NCI-H2081 treated with DMSO at 0.1 percent for 48 hours (cell line): ENCODE data around the gene REXO1.
"Not testable (repeated sequence)": the region's sequence is repeated elsewhere in the genome, so short reads cannot be mapped to it uniquely, and the experiment has no call there.

ENCODE experiments used
- DNase-seq: peaks from one replicate; lab custom pipeline; 2025; lab: John Stamatoyannopoulos, UW

Gene REXO1

DNA sequence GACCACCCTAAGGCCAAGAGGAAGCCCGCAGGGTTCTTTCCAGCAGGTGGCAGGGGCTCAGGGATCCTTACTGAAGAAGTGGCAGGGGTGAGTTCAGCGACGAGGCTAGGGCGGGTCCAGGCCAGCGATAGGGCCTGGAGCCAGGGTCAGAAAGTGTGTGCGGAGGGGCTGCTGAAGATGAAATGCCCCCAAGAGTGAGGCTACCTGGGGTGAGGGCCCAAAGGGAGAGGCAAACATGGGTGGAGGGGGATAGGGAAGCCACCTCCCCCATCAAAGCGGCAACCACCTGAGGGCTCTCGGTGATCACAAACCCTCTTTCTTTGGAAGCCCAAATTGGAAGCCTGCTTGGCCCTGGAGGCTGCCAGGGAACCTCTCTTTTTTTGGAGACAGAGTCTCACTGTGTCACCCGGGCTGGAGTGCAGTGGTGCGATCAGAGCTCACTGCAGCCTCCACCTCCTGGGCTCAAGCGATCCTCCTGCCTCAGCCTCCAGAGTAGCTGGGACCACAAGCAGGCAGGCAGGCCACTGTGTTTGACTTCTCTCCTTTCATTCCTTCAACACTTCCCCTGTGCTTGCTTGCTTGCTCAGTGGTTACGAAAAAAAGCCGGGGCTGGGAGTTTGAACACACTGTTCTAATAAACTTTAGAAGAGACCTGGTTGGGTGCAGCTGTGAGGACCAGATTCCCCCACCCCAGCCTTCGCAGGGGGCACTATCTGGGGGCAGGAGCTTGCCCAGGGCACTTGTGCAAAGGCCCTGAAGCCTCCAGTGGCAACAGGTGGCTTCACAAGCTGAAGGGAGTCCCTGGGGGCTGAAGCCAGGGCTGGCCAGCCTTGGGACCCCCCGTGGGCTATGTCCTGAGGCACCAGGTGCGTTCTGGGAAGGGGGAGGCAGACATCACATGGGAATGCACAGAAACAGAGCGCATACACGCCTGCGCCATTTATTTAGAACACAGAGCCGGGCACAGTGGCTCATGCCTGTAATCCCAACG, 34.8 kb downstream of the REXO1 start:
- no peak for DNase-seq

DNA sequence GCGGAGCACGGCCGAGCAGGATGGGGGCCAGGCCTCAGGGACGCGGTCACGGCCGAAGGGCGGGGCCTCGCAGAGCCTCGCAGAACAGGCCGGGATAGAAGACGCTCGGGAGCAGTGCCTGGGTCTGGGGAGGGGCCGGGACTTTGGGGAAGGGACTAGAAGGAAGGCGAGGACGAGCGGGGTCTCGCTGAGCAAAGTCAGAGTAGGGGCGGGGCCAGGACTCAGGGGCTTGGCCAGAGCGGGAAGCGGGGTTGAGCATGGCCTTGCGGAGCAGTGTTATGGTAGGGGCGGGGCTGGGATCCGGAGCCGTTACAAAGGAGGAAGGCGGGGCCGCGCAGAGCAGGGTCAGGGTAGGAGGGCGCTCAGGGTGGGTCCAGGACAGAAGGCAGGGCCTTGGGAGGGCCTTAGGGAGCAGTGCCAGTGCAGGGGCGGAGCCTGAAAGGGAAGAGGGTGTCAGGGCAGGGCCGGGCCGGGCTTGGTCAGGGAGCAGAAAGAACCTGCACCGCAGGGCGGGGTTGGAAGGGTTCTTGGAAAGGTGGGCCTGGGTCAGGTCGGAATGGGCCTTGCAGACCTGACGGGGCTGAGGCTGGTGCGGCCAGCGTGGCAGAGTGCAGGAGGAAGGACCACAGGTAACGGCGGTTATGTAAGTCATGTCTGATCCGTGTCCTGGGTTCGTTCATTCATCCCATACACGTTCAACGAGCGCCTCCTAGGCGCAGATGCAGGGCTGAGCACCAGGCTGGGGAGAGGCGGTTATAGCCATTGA, 35.7 kb downstream of the REXO1 start:
- no peak for DNase-seq

DNA sequence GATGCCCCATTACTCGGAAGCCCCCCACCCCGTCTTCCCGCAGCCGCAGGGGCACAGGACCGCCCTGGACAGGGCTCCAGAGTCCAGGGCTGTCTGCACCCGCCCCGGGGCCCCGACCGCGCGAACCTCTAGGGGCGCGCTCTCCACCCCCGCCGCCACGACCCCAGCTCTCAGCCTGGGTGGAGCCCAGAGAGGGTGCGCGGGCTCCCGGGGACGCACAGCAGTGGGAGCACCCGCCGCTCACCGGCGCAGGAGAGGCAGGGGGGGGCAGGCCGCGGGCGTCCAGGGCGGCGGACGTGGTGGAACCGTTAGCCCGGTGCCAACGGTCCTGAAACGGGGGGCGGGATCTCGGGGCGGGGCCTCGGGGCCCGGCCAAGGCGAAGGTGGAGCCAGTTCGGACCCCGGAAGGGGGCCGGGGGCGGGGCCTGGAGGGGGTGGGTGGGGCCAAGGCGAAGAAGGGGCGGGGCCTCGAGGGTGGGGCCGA, 36.3 kb downstream of the REXO1 start, which contains the start of gene ATP8B3:
Gene ATP8B3, minus strand, starts transcription at position 335 of the 484 bp plus-strand sequence. CDS start 540 bp downstream, outside the sequence.
- no peak for DNase-seq

DNA sequence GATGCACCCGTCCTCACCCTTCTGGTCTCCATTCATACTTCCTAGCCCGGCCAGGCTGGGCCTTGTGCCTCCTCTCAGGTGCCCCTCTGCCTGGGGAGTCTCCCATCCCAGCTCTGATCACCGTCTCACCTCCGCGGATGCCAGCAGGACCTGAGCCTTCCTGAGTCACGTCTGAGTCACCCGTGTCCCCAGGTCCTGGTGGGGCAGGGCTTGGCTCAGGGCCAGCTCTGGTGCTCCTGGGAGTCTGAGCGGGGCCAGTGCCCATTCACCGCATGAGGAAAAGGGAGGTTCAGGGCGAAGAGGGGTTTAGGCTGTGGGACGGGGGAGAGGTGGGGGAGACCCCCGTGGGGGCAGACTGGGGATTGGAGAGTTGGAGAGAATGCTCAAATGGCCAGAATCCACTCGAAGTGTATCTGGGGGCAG, 36.8 kb downstream of the REXO1 start:
- DNase-seq: no peak

DNA sequence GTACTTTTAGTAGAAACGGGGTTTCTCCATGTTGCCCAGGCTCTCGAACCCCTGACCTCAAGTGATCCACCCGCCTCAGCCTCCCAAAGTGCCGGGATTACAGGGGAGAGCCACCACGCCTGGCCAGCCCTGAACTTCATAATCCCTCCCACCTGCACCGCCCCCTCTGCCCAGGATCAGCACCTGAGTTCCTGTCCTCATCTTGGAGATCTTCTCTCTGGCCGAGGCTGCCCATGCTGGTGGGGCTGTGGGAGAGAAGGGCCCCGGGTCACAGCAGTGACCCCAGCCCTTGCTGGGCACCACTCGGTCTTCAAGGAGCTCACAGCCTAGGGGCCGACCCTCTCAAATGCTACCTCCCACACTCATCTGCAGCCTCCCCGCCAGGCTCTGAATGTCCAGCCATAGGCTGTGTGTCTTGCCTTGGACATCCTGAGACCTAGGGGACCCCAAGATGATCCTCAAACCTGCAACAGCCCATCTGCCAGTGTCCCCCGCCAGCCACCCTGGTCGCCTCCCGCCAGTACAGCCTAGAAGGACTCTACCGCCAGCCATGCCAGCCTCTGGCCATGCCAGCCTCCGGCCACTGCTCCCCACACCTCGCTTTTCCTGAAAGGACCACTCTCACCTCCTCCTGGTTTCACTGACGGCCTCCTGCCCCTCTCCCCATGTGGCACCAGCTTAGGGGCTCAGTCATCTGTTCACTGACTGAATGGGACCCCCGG, 37.7 kb downstream of the REXO1 start:
- no peak for DNase-seq

DNA sequence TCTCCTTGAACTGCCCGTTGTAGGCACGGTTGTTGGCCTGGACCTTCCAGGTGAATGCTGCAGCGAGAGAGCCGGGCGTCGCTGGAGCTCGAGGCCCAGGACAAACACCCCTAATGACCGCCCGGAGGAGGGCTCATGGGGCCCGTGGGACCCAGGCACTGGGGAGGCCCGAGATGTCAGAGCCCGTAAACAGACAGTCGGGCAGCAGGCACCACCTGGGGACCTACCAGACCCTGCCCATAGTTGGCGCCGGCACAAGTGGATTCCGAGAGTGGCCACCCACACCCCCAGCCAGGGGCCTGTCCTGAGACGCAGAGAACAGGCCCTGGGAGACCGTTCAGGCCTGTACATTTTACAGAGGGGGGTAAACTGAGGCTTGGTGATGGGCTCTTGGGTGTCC, 38.6 kb downstream of the REXO1 start:
- DNase-seq: no peak

DNA sequence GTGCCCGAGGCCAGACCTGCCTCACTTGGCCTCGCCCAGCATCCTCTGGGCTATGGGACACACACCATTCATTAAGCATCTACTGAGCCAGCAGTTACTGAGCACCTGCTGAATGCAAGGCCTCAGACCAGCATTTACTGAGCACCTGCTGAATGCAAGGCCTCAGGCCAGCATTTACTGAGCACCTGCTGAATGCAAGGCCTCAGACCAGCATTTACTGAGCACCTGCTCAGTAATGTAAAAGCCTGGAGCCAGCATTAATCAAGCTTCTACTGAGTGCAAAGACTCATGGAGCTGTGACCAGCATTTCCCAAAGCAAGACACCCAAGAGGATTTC, 39.9 kb downstream of the REXO1 start:
- no peak for DNase-seq

GRCh38 chr19:1807695-1808394, 40.4 kb downstream of the REXO1 start:
- DNase-seq: no peak

DNA sequence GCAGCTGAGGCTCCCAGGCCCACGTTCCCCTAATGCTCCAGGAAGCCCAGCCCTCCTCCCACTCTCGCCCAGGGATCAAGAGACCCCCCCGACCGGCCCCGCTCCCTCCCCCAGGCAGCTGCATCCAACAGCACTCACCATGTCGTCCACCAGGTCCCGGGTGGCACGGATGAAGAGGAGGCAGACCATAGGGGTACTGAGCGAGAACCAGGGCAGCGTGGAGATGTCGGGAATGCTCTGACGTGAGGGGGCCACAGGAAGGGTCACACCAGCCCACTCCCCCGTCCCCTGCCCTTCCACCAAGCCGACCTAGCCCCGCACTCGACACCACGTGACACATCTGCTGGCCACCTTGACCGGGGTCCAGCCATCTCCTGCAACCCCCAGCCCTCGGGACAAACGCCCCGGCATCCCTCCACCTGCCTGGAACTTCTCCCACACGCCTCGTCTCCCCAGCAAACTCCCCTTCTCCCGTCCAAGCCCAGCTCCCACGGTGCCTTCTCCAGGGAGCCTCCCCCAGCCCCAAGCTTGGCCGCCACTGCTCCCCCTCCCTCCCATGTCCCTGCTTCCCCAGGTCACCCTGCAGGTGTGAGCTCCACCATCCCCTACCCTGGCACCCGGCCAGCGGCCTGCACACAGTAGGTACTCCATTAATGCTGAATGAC, 41.1 kb downstream of the REXO1 start:
- no peak for DNase-seq

DNA sequence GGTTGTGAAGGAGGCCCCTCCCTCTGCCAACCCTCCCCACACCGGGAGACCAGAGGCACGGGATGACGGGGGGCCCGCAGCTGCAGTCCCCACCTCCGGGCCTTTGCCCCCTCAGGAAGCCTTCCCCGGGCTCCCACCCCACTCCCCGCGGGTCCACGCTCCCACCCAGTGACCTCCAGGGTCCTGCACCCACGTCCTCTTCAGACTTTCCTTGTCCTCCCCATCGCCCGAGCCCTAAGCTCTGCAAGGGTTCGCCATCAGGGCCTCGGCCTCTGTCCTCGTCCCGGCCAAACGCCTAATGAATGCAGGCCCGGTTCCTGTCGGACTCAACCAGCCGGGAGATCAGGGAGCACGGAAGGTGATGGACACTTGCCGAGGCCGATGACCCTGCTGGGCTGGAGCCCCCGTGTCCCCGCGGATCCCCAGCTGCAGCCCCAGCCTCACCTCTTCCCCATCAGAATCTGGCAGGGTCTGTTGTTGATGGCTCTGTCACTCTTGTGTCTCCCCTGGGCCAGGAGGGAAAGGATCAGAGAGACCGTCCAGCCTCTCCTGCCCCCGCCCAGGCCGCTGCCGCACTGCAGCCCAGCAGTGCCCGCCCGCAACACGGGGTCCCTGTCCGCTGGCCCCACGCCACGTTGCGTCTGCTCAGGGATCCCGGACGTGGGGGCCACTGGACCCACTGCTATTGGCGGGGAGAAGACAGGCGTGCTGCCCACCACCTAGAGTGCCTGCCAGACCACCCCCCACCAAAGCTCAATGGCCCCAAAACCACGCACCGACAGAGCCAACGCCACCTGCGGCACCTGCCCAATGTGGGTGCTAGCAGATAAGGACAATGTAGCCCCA, 41.9 kb downstream of the REXO1 start:
- no peak for DNase-seq

DNA sequence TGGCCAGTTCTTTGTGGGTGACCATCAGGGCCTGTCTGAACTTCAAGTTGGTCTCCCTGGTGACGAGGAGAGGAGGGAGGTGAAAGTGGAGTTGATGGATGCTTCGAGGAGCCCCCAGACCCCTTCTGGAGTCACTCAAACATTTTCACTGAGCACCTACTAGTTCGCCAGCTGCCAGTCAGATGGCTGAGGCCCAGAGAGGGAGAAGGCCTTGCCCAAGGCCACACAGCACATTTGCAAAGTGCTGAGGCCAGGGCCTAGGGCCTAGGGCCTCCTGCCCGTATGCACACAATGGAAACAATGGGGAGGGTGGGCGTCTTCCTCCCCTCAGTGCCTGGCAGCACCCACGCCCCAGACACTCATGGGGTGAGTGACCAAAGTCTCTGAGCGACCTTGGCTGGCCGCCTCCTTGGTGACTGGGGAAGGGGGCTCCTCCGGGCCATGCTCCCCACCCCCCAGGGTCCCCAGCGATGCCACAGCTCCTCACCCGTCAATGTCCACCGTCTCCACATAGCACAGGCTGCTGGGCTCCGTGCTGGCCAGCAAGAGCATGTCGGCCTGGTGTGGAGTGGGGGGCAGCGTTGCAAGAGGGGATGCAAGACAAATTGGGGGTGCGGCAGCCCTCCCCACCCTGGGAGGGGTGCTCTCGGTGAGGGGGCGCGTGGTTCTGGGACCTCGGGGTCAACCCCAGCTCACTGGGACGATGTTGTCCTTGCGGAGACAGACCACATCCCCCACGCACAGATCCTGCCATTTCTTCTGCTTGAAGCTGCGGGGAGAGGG, 42.7 kb downstream of the REXO1 start:
- DNase-seq: no peak

DNA sequence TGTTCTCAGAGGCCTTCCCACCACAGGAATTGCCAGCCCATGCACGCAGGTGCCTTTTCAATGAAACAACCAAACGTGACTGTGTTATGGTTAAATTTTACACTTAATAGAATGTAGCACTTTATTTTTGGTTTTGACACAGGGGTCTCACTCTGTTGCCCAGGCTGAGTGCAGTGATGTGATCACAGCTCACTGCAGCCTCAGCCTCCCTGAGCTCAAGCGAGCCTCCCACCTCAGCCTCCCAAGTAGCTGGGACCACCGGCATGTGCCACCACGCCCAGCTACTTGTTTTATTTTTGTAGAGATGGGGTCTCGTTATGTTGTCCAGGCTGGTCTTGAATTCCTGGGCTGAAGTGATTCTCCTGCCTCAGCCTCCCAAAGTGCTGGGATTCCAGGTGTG, 43.4 kb downstream of the REXO1 start:
- no peak for DNase-seq

DNA sequence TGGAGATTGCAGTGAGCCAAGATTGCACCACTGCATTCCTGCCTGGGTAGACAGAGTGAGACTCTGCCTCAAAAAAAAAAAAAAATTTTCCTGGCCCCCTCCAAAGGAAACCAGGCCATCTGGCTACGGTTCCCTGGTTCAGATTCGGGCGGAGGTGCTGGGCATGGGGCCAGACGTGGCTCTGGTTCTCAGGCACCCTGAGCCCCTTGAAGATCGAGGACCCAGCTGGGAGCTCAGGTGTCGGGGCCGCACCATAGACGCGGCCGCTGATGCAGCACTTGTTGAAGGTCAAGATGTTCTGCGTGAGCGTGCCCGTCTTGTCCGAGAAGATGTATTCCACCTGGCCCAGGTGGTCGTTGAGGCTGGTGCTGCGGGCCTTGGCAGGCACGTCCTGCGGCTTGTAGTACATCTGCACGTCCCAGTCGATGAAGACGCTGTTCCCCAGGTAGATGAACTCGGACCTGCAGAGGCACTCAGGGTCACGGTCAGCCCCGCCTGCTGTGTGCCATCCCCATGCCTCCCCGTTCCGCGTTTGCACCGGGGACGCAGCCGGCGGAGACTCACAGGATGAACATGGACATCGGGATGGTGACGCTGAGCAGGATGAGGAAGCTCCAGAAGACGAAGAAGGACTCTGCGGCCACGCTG, 48.5 kb downstream of the REXO1 start:
- no peak for DNase-seq

DNA sequence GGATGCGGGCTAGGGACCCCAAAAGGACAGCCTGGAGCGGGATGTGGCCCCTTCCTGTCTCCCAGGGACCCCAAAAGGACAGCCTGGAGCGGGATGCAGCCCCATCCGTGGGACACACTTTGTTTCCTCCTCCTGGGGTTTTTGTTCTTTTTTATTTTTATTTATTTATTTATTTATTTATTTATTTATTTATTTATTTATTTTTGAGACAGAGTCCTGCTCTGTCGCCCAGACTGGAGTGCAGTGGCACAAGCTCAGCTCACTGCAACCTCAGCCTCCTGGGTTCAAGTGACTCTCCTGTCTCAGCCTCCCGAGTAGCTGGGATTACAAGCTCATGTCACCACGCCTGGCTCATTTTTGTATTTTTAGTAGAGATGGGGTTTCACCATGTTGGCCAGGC, 51.0 kb downstream of the REXO1 start:
- not testable (repeated sequence) for DNase-seq

- no peak for DNase-seq
Observed at GRCh38 chr19:1796395-1797142, 51.7 kb downstream of the REXO1 start.

GRCh38 chr19:1794424-1795172, 53.7 kb downstream of the REXO1 start:
- no peak for DNase-seq

DNA sequence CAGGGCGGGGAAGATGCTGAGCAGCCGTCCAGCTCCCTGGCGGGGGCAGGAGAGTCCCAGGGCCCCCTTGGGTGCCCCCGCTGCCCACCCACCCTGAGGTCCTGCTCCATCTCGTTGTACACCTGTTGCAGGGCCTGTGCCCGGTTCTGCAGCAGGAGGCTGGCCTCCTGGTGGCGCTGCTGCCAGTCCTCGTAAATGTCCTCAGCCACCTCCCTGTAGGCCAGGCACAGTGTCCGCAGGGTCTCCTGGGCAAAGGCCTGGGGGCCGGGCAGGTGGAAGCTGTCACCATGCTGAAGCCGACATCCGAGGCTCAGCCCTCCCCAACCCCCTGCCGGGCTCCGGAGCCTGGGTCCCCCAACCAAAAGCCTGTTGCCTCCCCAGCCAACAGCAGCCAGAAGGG, 56.4 kb downstream of the REXO1 start:
- no peak for DNase-seq
